Neural progenitor cell (in vitro differentiated cells): ENCODE results near the gene FAM161A.

ENCODE experiments used
- CTCF ChIP-seq: fragments of 200-600 bp; sonication (generic); IDR thresholded peaks from 2 replicates; pipeline ENCODE4 v1.5.1; 2017; ENCODE audit warnings: antibody characterized with exemption, mild to moderate bottlenecking
- EZH2 ChIP-seq: fragments of 200-600 bp; sonication (generic); IDR thresholded peaks from 2 replicates; pipeline ENCODE4 v1.6.1; 2017; ENCODE audit warnings: antibody characterized with exemption, mild to moderate bottlenecking, moderate library complexity
- EZH2phosphoT487 ChIP-seq: fragments of 200-600 bp; sonication (generic); IDR thresholded peaks from 2 replicates; pipeline ENCODE4 v1.6.1; 2017; ENCODE audit warnings: antibody characterized with exemption

- TF ChIP-seq CTCF (no peak), EZH2 (no peak), EZH2phosphoT487 (no peak)
These were observed 77.8 kb downstream of the FAM161A start for GRCh38 chr2:61775956-61776570.
